ENCODE measurements around the gene HES1. TPM values are rescaled to one million over a fixed set of nuclear protein-coding genes. Genes with fewer than 3 reads are reported as not detected.

The HES1 gene
- total RNA-seq, 3 donors from 2014 or later = 60.9 to 116 (median 99.0) TPM

DNA sequence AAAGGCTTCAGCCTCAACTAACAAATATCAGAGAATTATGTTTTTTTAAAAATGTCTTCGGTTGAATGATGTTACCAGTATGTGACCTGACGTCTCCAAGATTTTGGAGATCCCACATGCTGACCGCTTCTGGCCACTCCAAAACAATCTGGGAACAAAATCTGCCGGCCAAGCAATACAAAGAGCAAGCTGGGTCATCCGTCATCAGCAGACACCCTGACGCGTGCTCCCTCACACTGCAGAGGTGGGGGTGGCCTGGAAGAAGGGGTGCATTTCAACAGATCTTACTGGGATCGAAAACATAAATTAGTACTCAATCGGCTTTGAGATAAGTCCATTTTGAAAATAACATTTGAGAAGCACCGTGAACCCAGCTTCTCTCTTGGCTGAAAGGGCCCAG, 33.6 kb downstream of the HES1 start:
- Histone ChIP-seq H3K4me1 (ENCODE audit: low read depth) (no peaks in the 10 kb centered on the region), H3K9me3 (no peaks in the 10 kb centered on the region), H3K4me3 (no peak overlapping the region), H3K36me3 (ENCODE audit: low read depth) (no peaks in the 10 kb centered on the region)
- TF ChIP-seq, protein P1, sequence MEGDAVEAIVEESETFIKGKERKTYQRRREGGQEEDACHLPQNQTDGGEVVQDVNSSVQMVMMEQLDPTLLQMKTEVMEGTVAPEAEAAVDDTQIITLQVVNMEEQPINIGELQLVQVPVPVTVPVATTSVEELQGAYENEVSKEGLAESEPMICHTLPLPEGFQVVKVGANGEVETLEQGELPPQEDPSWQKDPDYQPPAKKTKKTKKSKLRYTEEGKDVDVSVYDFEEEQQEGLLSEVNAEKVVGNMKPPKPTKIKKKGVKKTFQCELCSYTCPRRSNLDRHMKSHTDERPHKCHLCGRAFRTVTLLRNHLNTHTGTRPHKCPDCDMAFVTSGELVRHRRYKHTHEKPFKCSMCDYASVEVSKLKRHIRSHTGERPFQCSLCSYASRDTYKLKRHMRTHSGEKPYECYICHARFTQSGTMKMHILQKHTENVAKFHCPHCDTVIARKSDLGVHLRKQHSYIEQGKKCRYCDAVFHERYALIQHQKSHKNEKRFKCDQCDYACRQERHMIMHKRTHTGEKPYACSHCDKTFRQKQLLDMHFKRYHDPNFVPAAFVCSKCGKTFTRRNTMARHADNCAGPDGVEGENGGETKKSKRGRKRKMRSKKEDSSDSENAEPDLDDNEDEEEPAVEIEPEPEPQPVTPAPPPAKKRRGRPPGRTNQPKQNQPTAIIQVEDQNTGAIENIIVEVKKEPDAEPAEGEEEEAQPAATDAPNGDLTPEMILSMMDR (IDR thresholded peaks at IDR 0.05) = no peak
- ATAC-seq (no peak), DNase-seq (no peak)
- intact Hi-C loops (cut with DNase I, micrococcal nuclease) = no loop called here

DNA sequence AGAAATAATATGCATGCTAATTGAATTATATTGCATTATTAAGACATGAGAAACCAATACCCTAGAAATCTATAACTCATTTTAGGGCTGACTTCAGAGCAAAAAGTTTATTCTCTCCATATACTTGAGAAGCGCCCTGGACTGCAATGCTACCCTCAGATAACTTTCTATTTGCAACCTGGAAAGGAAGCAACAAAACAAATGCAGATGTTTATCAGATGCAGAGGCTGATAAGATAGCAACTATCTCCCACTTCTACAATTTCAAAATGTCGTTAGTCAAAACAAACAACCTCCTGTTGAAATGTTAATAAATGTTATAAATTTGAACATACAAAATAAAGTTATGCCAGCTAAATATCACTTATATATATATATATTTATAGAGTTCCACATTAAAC, 34.8 kb downstream of the HES1 start:
- DNase-seq (no peak), ATAC-seq (no peak)
- no peaks in the 10 kb centered on the region for H3K9me3 ChIP-seq
- no peaks in the 10 kb centered on the region for H3K4me1 ChIP-seq (ENCODE audit: low read depth)
- intact Hi-C loops (cut with DNase I, micrococcal nuclease) = no loop called here
- TF ChIP-seq, protein P1 (IDR thresholded peaks at IDR 0.05) = no peak
- no peaks in the 10 kb centered on the region for H3K36me3 ChIP-seq (ENCODE audit: low read depth)
- H3K4me3 ChIP-seq = no peak overlapping the region

DNA sequence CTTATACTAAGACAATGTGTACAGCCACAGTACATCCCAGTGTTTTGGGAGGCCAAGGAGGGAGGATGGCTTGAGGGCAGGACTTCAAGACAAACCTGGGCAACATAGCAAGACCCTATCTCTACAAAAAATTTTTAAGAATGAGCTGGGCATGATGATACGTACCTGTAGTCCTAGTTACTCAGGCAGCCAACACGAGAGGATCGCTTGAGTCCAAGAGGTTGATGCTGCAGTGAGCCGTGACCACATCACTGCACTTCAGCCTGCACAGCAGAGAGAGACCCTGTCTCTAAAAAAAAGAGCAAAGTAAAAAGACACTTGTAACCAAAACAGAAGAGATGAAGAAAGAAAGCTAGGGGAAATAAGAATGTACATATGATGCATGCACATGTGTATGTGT, 38.5 kb downstream of the HES1 start:
- Histone ChIP-seq H3K4me1 (ENCODE audit: low read depth) (no peaks in the 10 kb centered on the region), H3K9me3 (no peaks in the 10 kb centered on the region), H3K4me3 (no peak overlapping the region), H3K36me3 (ENCODE audit: low read depth) (no peaks in the 10 kb centered on the region)
- ATAC-seq = no peak
- DNase-seq = no peak
- intact Hi-C loops (cut with DNase I, micrococcal nuclease) = no loop called here
- TF ChIP-seq, protein P1 (IDR thresholded peaks at IDR 0.05) = no peak

GRCh38 chr3:194174980-194175379, 39.0 kb downstream of the HES1 start:
- TF ChIP-seq, protein P1 (IDR thresholded peaks at IDR 0.05) = no peak
- no peak for DNase-seq
- H3K4me3 ChIP-seq = no peak overlapping the region
- intact Hi-C loops (cut with DNase I, micrococcal nuclease) = no loop called here
- H3K9me3 ChIP-seq = no peaks in the 10 kb centered on the region
- no peaks in the 10 kb centered on the region for H3K36me3 ChIP-seq (ENCODE audit: low read depth)
- no peaks in the 10 kb centered on the region for H3K4me1 ChIP-seq (ENCODE audit: low read depth)
- no peak for ATAC-seq

DNA sequence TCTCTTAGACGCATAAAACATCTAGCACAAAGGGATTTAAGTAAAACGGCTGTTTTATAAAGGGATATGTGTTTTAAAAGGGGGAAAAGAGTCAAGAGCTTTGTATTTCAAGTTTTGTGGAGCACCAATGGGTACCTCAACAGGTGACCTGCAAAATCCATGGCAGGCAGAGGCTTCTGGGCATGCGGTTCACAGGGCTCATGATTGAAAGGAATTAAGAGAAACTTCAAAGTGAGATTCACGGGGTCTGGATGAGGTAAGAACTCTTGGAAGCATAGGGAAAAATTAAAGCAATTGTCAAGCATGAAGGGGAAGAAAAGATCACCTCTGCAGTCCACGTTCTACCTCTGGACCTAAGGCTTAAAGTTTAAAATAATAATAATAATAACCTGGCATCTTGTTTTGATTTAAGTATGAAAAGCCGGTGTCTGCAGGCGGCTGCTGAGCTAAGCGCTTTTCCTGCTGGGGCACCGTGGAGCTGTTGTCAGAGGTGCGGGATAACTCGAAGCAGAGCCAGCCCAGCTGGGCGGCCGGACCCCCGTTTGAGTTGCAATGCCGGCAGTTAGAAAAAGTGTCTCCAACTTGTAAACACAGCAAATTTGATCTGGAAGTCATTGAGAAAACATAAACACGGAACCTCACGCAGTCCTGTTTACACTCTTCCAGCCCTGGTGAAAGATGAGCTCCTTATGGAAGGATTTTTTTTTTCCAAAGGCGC, 40.5 kb downstream of the HES1 start:
- DNase-seq (no peak), ATAC-seq (no peak)
- Histone ChIP-seq H3K9me3 (no peaks in the 10 kb centered on the region), H3K36me3 (ENCODE audit: low read depth) (no peaks in the 10 kb centered on the region), H3K4me1 (ENCODE audit: low read depth) (no peaks in the 10 kb centered on the region), H3K4me3 (no peak overlapping the region)
- intact Hi-C loops (cut with DNase I, micrococcal nuclease) = no loop called here
- TF ChIP-seq, protein P1 (IDR thresholded peaks at IDR 0.05) = no peak

GRCh38 chr3:194177141-194177540, 41.2 kb downstream of the HES1 start:
- TF ChIP-seq, protein P1 (IDR thresholded peaks at IDR 0.05) = no peak
- Histone ChIP-seq H3K4me3 (no peak overlapping the region), H3K36me3 (ENCODE audit: low read depth) (no peaks in the 10 kb centered on the region), H3K9me3 (no peaks in the 10 kb centered on the region), H3K4me1 (ENCODE audit: low read depth) (no peaks in the 10 kb centered on the region)
- ATAC-seq (no peak), DNase-seq (no peak)
- intact Hi-C loops (cut with DNase I, micrococcal nuclease) = no loop called here

All from mucosa of descending colon (tissue), 3 donors.